Stimulated activated naive CD4-positive, alpha-beta T cell (primary cell): ENCODE measurements around the gene TSPAN14.

Experiments used
- DNase-seq, 6 experiments: peaks; one replicate each; lab custom pipeline; 2025; lab: John Stamatoyannopoulos, UW

TSPAN14 gene

GRCh38 chr10:80487421-80487785 lies 33.3 kb downstream of the TSPAN14 start:
- no peak for DNase-seq

DNA sequence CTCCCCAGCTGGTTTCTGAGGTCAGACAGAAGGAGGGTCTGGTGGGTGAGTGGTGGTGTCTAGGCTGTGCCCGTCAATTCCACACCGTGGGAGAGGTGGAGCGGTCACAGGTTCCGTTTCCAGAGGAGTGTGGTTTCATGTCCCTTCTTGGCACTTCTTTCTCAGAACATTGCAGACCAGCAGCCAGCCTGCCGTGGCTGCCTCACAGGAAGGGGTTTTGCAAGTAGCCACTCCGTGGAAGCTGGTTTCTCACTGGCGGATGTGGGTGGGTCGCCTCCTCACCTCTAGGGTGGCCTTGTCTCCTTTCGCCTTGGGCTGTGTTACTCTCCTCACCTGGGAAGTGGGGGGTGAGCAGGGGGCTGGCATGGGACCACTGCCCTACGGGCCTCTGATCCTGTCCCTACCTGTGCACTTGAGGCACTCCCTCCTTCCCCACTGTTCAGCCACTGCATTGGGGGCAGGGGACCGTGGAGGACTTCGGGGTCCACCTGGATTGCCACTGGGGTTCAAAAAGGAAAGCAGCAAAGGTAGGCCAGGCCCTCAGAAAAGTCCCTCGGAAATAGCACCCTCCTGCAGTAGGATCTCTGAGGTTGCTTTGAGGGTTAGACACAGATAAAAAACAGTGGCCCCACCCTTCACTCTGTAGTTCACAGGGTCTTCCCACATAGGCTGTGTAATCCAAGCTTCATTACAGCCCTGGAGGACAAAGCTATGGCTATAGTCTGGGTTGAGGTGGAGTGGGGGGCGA lies 33.9 kb downstream of the TSPAN14 start:
- DNase-seq: peak in 5 of 6 experiments; percentile 13 to 66 (median 50)

- DNase-seq: no peak
Measured at GRCh38 chr10:80488539-80489066, 34.5 kb downstream of the TSPAN14 start.

DNA sequence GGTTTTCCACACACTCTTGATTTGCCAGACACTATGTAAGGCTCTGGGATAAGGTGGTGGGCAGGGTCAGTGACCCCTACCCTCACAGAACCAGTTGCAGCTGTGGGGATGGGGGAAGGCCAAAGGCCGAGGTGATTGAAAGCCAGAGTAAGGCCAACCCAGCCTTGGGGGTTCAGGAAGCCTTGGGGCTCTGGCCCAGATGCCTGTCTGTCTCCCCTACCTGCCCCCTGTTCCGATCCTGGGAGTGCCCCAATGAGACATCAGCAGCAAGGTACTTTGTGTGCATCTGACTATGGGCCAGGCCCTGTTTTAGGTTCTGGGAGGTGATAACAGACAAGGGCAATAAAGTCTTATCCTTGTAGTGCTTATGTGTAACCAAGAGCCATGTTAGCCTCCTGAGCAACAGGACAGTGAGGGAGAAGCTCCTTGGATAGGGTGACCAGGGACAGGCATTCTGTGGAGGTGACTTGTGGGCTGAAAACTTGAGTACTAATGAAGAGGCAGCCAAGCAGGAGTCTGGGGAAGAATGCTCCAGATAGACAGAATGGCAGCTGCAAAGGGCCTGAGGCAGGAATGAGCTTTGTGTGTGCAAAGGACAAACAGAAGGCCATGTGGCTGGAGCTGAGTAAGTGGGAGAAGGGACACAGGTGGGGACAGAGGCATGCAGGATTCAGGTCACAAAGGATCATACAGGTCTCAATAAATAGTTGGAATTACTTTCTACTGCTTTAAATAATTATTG lies 35.4 kb downstream of the TSPAN14 start:
- no peak for DNase-seq

- no peak for DNase-seq
Measured at GRCh38 chr10:80491251-80492102, 37.4 kb downstream of the TSPAN14 start.

GRCh38 chr10:80492848-80493521 lies 38.9 kb downstream of the TSPAN14 start:
- DNase-seq: no peak

GRCh38 chr10:80493522-80494051 lies 39.5 kb downstream of the TSPAN14 start:
- DNase-seq: peak in 5 of 6 experiments; percentile 24 to 46 (median 38)

DNA sequence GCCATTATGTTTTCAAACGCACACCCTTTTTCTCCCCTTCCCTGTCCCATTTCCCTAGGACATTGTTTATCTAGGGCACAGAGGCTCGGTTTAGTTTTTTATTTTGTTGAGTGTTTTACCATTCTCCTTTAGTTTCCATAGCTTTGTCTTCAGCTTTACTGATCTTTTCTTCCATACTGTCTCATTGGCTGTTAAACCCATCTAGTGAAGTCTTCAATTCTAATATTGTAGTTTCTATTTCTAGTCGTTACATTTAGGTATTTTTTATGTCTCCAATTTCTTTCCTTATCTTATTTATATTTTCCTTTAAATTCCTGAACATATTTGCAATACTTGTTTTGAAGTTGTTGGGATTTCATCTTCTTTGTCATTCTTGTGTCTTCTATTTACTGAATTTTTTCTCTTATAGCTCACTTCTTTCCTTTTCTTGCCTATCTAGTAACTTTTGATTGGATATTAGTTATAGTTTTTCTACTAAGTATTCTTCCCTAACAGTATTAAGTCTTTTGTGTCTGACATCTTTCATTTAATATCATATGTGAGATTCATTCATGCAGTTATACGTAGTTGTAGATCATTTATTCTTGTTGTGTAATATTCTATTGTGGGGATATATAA lies 42.6 kb downstream of the TSPAN14 start:
- DNase-seq: no peak

- no peak for DNase-seq
Measured at GRCh38 chr10:80497187-80498077, 43.3 kb downstream of the TSPAN14 start.

DNA sequence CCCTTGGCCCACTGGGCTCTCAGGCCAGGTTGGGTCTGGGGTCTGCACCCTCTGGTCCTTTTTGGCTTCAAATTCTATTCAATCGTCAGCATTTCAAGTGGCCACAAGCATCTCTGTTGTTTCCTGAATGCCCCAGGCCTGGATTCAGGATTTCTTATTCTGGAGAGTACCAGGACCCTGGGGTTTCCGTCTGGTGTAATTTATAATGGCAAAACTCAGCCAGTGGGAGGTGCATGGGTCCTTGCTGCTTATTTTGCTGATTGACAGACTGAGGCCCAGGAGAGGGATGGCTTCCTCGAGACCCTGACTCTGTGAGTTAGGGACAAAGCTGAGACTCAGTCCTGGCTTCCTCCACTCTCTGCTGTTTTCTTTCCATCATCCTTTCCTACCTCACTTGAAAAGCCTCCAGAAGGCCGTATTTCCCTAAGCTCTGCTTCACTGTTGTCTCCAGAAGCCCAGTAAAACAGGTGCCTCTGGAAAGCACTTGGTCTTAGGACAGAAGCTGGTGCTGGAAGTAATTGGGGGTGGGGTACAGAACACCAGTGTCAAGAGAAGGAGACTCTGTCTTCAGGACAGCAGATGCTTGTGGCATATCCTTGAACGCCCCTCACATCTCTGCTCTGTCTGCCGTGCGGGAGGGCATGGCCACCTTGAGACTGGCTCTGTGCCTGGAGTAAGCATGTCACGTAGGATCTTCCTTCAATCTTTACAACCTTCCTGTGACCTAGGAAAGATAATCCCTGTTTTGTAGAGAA lies 44.1 kb downstream of the TSPAN14 start:
- DNase-seq: no peak

- no peak for DNase-seq
Measured at GRCh38 chr10:80498833-80499741, 45.0 kb downstream of the TSPAN14 start.

DNA sequence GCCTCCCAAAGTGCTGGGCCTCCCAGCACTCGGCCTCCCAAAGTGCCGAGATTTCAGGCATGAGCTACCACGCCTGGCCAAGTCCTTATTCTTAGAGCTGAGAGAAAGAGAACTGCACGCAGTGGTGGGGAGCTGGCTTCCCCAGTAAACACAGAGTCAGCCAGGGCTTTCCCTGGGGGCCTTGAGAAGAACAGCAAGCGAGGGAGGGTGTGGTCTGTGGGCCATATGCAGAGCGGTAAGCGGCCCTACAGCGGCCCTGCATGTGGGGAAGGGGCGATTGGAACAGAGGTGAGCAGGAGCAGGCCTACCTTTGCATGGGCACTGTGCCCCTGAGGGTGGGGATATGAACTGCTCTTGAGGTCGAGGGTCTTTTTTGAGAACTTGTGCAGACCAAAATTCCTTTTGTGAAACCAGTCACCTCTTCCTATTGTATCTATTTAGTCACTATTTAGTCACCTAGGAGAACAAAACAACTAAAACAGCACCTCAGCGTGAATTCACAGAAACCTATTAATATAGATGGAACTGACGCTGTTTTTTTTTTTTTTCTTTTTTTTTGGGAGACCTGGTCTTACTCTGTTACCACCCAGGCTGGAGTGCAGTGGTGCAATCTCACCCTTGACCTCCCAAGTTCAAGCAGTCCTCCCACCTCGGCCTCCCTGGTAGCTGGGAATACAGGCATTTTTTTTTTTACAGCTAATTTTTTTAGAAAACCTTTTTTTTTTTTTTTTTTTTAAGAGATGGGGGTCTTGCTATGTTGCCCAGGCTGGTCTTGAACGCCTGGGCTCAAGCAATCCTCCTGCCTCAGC lies 46.7 kb downstream of the TSPAN14 start:
- DNase-seq: peak in 3 of 6 experiments; percentile 9 to 33 (median 25)

DNA sequence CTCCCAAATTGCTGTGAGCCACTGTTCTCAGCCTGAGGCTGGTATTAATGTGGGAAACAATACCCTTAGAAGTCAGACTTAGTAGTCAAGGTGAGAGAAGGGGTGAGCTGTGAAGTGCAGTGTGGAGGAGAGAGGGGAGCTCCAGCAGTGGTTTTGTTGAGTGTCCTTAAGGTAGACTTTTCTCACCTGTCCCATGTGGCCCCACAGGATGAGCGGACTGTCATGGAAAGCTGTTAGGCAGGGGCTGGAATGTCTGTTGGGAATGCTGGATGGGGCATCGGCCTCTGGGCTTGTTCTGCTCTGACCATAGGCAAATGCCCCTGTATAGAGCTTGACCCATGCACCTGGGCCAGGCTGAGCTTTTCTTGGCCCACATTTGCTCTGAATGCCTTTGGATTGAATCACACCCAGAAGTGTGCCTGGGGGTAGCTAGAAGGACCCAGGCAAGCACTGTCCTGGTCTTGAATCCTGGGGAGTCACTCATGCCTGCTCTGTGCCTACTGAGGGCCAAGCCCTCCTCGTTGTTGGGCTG lies 47.3 kb downstream of the TSPAN14 start:
- DNase-seq: no peak

- DNase-seq: no peak
Measured at GRCh38 chr10:80501913-80502521, 47.9 kb downstream of the TSPAN14 start.

- no peak for DNase-seq
Measured at GRCh38 chr10:80502621-80503583, 48.8 kb downstream of the TSPAN14 start.
